Mononuclear cell (primary cell): ENCODE data around the gene SLC17A8. TPM values are rescaled to one million over a fixed set of nuclear protein-coding genes. Genes with fewer than 3 reads are reported as not detected.

Experiments used
- H3K27me3 ChIP-seq: 2 replicates; pipeline ENCODE4 v1.6.0; 2011; ENCODE audit warnings: low read length, control low read depth; ENCODE audit not compliant: insufficient read depth
- H3K4me1 ChIP-seq: 2 replicates; pipeline ENCODE4 v1.5.1; 2011; ENCODE audit warnings: mild to moderate bottlenecking, low read length, control low read depth; ENCODE audit not compliant: insufficient read depth
- H3K4me3 ChIP-seq: 2 replicates; pipeline ENCODE4 v1.5.1; 2011; ENCODE audit warnings: mild to moderate bottlenecking, low read length, moderate library complexity
- H3K9me3 ChIP-seq: 2 replicates; pipeline ENCODE4 v1.5.1; 2011; ENCODE audit warnings: low read depth, mild to moderate bottlenecking, control low read depth, low read length
- total RNA-seq: library from RNA; depleted of rRNA; stranded (reverse); fragments of >200 nt; gene quantifications from one replicate; pipeline ENCODE4 v1.2.3, GENCODE V29; 2012

Gene SLC17A8
- total RNA-seq, 1 donor: not detected

GRCh38 chr12:100461330-100461973 is 104.6 kb downstream of the SLC17A8 start:
- H3K4me3 ChIP-seq: no peak overlapping the region
- no peaks in the 10 kb centered on the region for H3K4me1 ChIP-seq
- H3K9me3 ChIP-seq: no peaks in the 10 kb centered on the region
- H3K27me3 ChIP-seq: no peaks in the 10 kb centered on the region

GRCh38 chr12:100463661-100464060 is 106.8 kb downstream of the SLC17A8 start:
- no peak overlapping the region for H3K4me3 ChIP-seq
- no peaks in the 10 kb centered on the region for H3K9me3 ChIP-seq
- no peaks in the 10 kb centered on the region for H3K27me3 ChIP-seq
- H3K4me1 ChIP-seq: no peaks in the 10 kb centered on the region

- H3K4me1 ChIP-seq: no peaks in the 10 kb centered on the region
- H3K9me3 ChIP-seq: no peaks in the 10 kb centered on the region
- H3K27me3 ChIP-seq: no peaks in the 10 kb centered on the region
- no peak overlapping the region for H3K4me3 ChIP-seq
These were observed 107.7 kb downstream of the SLC17A8 start for GRCh38 chr12:100464529-100464928.

DNA sequence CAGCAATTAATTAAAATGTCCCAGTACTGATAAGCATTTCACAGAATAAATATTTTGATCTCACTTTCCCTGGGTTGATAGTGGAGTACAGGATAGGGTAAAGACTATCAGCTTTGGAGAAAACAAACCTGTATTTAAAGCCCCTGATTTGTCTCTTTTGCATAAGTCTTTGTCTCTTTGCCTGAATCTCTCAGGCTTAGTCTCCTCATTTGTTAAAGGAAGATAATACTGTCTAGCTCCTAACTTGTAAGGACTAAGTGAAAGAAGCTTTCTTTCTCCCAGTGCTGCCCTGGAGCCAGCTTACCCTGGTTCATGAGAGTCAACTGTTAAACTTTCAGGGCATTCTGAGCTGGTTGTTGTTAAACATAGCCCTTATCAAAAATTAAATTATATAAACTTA is 111.3 kb downstream of the SLC17A8 start:
- H3K4me1 ChIP-seq: no peaks in the 10 kb centered on the region
- no peaks in the 10 kb centered on the region for H3K9me3 ChIP-seq
- no peak overlapping the region for H3K4me3 ChIP-seq
- H3K27me3 ChIP-seq: no peaks in the 10 kb centered on the region

Other genes starting within 250 kb of the SLC17A8 start
- gene BLTP3B, start 214.2 kb upstream of the SLC17A8 start, total RNA-seq: 61.1 TPM
- 27.2 TPM for gene ACTR6, start 156.3 kb upstream of the SLC17A8 start, total RNA-seq
- not detected for gene DEPDC4, start 90.0 kb upstream of the SLC17A8 start, total RNA-seq
- gene SCYL2, start 89.9 kb upstream of the SLC17A8 start, total RNA-seq: 54.8 TPM
- 0.10 TPM for gene NR1H4, start 116.8 kb downstream of the SLC17A8 start, total RNA-seq
- 9.0 TPM for gene GAS2L3, start 216.6 kb downstream of the SLC17A8 start, total RNA-seq